Mammary epithelial cell (primary cell): ENCODE data around the gene RSRC1.

ENCODE experiments used
- CTCF ChIP-seq, 2 donors: IDR thresholded peaks in 1 of 2; conservative IDR thresholded peaks in 1 of 2; 2 replicates each; pipeline ENCODE4 v1.5.1; 2011 to 2012; ENCODE audit warnings: inconsistent platforms in 2 of 2, low read length in 2 of 2, mild to moderate bottlenecking in 2 of 2, control low read depth in 1 of 2, low read depth in 1 of 2; ENCODE audit not compliant: insufficient read depth in 1 of 2; ENCODE audit errors: extremely low read depth in 1 of 2
- EZH2 ChIP-seq: IDR thresholded peaks from 2 replicates; pipeline ENCODE4 v1.6.1; 2012; ENCODE audit warnings: low read length, inconsistent platforms, borderline replicate concordance

DNA sequence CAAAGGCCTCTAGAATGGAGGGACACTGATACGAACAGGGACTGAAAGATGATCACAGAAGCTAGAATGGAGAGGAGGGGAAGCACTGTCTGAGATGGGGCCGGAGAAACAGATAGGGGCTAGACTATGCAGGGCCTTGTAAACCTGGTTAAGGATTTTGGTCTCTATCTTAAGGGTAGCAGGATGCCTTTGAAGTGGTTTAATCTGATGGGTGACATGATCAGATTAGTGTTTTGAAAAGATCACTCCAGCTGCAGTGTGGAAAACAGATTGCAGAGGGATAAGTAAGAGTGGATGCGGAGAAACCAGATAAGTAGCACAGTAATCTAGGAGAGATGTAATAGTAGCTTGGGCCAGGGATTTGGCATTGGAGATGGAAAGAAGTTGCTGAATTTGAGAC is 108.1 kb downstream of the RSRC1 start:
- no peak for TF ChIP-seq CTCF (conservative IDR thresholded peaks at IDR 0.05 in 1 of 2, IDR thresholded peaks at IDR 0.05 in 1 of 2; ENCODE audit: extremely low read depth in 1 of 2, insufficient read depth in 1 of 2, low read depth in 1 of 2, low read length in 2 of 2)
- TF ChIP-seq EZH2: no peak
